Dermis blood vessel endothelial cell (primary cell): Measurements from ENCODE around the gene SPPL3. TPM values are rescaled to one million over a fixed set of nuclear protein-coding genes. Genes with fewer than 3 reads are reported as not detected.

Source experiments
- DNase-seq: peaks from one replicate; pipeline ENCODE4 v3.0.0; 2010
- total RNA-seq: library from RNA; depleted of rRNA; stranded (reverse); fragments of >200 nt; gene quantifications from 2 replicates; pipeline ENCODE4 v1.2.3, GENCODE V29; 2014

SPPL3 gene
- total RNA-seq, 1 donor from 2014 or later, result 5.6 TPM

- DNase-seq, result no peak
Measured at GRCh38 chr12:120719496-120720233, 184.5 kb downstream of the SPPL3 start.

GRCh38 chr12:120719072-120719471 lies 185.1 kb downstream of the SPPL3 start:
- DNase-seq, result no peak

DNA sequence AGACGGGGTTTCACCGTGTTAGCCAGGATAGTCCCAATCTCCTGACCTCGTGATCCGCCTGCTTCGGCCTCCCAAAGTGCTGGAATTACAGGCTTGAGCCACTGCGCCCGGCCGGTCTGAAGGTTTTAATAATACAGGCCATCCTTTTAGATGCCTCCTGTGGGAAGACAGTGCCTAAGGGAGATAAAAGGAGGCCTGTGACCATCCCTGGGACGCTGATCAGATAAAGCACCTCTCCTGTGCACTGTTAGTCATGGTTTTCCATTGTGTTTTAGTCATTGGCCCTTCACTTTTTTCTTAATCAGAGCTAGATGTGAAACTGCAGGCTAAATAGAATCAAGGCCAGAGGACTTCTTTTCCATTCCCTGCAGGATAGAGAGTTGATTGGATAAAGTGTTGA lies 186.1 kb downstream of the SPPL3 start:
- no peak for DNase-seq

- DNase-seq, result peak; percentile 89
Measured at GRCh38 chr12:120713861-120714482, 190.2 kb downstream of the SPPL3 start.

DNA sequence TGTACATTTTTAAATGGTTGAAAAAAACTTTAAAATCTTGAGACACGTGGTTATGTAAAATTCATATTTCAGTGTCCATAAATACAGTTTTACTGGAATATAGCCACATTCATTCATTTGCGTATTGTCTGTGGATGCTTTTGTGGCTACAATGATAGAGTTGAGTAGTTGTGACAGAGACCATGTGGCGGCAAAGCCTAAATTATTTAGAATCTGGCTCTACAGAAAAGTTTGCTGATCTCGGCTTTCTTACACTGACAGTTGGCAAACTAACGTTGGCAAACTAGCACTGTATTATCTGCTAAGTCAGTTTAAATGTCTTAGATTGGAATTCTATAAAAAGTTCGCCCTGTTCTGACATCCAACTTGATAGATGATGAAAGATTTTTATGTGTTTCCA lies 191.5 kb downstream of the SPPL3 start:
- no peak for DNase-seq

Other genes with a start within 250 kb of the SPPL3 start
- gene MLEC, start 217.2 kb downstream of the SPPL3 start, total RNA-seq, result 46.5 and 75.1 TPM in 2 replicates
- 22.1 and 35.1 TPM in 2 replicates for gene UNC119B, start 193.9 kb downstream of the SPPL3 start, total RNA-seq
- 24.7 and 31.0 TPM in 2 replicates for gene ACADS, start 178.5 kb downstream of the SPPL3 start, total RNA-seq
- gene HNF1A, start 74.2 kb upstream of the SPPL3 start, total RNA-seq, result not detected in 2 replicates
- gene C12orf43, start 112.1 kb upstream of the SPPL3 start, total RNA-seq, result 11.1 and 22.2 TPM in 2 replicates
- 0.34 and 0.74 TPM in 2 replicates for gene OASL, start 134.9 kb upstream of the SPPL3 start, total RNA-seq
- 8.8 and 10.2 TPM in 2 replicates for gene P2RX7, start 228.5 kb upstream of the SPPL3 start, total RNA-seq